ENCODE measurements around the gene MSL2. TPM values are rescaled to one million over a fixed set of nuclear protein-coding genes. Genes with fewer than 3 reads are reported as not detected.
"Not testable (repeated sequence)": the region's sequence is repeated elsewhere in the genome, so short reads cannot be mapped to it uniquely, and the experiment has no call there.

Gene MSL2
- total RNA-seq, 1 donor from 2014 or later = 8.3 TPM

- no peak overlapping the region for H3K4me3 ChIP-seq (ENCODE audit: low read depth, low read length)
- no peak for TF ChIP-seq CTCF (conservative IDR thresholded peaks at IDR 0.05; ENCODE audit: low read depth, low read length)
- no peak for DNase-seq (ENCODE audit: low read depth)
These were observed 39.4 kb upstream of the MSL2 start for GRCh38 chr3:136235545-136235944.

- DNase-seq (ENCODE audit: low read depth) = no peak
- no peak overlapping the region for H3K4me3 ChIP-seq (ENCODE audit: low read depth, low read length)
- no peak for TF ChIP-seq CTCF (conservative IDR thresholded peaks at IDR 0.05; ENCODE audit: low read depth, low read length)
These were observed 36.3 kb upstream of the MSL2 start for GRCh38 chr3:136232413-136232812.

- not testable (repeated sequence) for H3K4me3 ChIP-seq (ENCODE audit: low read depth, low read length); DNase-seq (ENCODE audit: low read depth)
These were observed 26.6 kb upstream of the MSL2 start for GRCh38 chr3:136222746-136223145.

- DNase-seq (ENCODE audit: low read depth) = no peak
- no peak for TF ChIP-seq CTCF (conservative IDR thresholded peaks at IDR 0.05; ENCODE audit: low read depth, low read length)
- H3K4me3 ChIP-seq (ENCODE audit: low read depth, low read length) = no peak overlapping the region
These were observed 15.4 kb upstream of the MSL2 start for GRCh38 chr3:136211547-136211946.

- no peak for TF ChIP-seq CTCF (conservative IDR thresholded peaks at IDR 0.05; ENCODE audit: low read depth, low read length)
- H3K4me3 ChIP-seq (ENCODE audit: low read depth, low read length) = no peak overlapping the region
- no peak for DNase-seq (ENCODE audit: low read depth)
These were observed 13.8 kb upstream of the MSL2 start for GRCh38 chr3:136209921-136210320.

GRCh38 chr3:136207489-136208115 is 11.5 kb upstream of the MSL2 start:
- DNase-seq (ENCODE audit: low read depth) = no peak
- no peak for TF ChIP-seq CTCF (conservative IDR thresholded peaks at IDR 0.05; ENCODE audit: low read depth, low read length)
- no peak overlapping the region for H3K4me3 ChIP-seq (ENCODE audit: low read depth, low read length)

- DNase-seq (ENCODE audit: low read depth); H3K4me3 ChIP-seq (ENCODE audit: low read depth, low read length): not testable (repeated sequence)
These were observed 3.1 kb upstream of the MSL2 start for GRCh38 chr3:136199219-136199618.

- not testable (repeated sequence) for H3K4me3 ChIP-seq (ENCODE audit: low read depth, low read length)
These were observed 2.4 kb upstream of the MSL2 start for GRCh38 chr3:136198462-136199078.

More at GRCh38 chr3:136198462-136199078, 2.4 kb upstream of the MSL2 start:
- not testable (repeated sequence) for DNase-seq (ENCODE audit: low read depth)
